ENCODE measurements around the gene ALK. TPM values are rescaled to one million over a fixed set of nuclear protein-coding genes. Genes with fewer than 3 reads are reported as not detected.

Gene ALK
- total RNA-seq, 1 experiment from 2014 or later = not detected

GRCh38 chr2:29504746-29505145 is 416.6 kb downstream of the ALK start:
- H2BK20ac ChIP-seq (ENCODE audit: low read depth, low read length, poor library complexity, severe bottlenecking) = no peak overlapping the region
- no peak overlapping the region for H4K91ac ChIP-seq (ENCODE audit: insufficient read length, low read depth, low read length)
- no peaks in the 10 kb centered on the region for H3K9me3 ChIP-seq (ENCODE audit: control insufficient read depth, low read depth, low read length)
- H2BK15ac ChIP-seq (ENCODE audit: low read depth, low read length) = no peak overlapping the region
- no peak overlapping the region for H3K23ac ChIP-seq (ENCODE audit: insufficient read length, low read depth, low read length)
- no peak overlapping the region for H2AFZ ChIP-seq (ENCODE audit: low read length)
- H3K4me2 ChIP-seq (ENCODE audit: insufficient read depth, insufficient read length, low read length) = no peak overlapping the region
- no peaks in the 10 kb centered on the region; the same call in 1 of the 2 replicates for H3K27me3 Mint-ChIP-seq (ENCODE audit: low read depth)
- H2AK5ac ChIP-seq (ENCODE audit: insufficient read length, low read length) = no peak overlapping the region
- H3K9me3 Mint-ChIP-seq = peaks cover 0 to 5% of the 10 kb centered on the region in 2 experiments; a peak in 1 of 5 replicates
- H3T11ph ChIP-seq (ENCODE audit: low read length) = no peak overlapping the region
- no peak overlapping the region for H3K18ac ChIP-seq (ENCODE audit: insufficient read length, low read depth, low read length)
- no peaks in the 10 kb centered on the region; a peak in 1 of 7 replicates for H3K36me3 Mint-ChIP-seq (ENCODE audit: insufficient read depth in 1 of 3, low read depth in 3 of 3)
- H3K4ac ChIP-seq (ENCODE audit: low read depth, low read length) = no peak overlapping the region
- no peaks in the 10 kb centered on the region; the same call in 1 of the 2 replicates for H3K4me1 ChIP-seq (ENCODE audit: insufficient read depth, low read length)
- H3K9ac ChIP-seq (ENCODE audit: extremely low read depth, insufficient read length, low read length) = no peak overlapping the region
- H3K79me2 ChIP-seq (ENCODE audit: insufficient read depth, low read length) = no peaks in the 10 kb centered on the region
- TF ChIP-seq, protein P1, sequence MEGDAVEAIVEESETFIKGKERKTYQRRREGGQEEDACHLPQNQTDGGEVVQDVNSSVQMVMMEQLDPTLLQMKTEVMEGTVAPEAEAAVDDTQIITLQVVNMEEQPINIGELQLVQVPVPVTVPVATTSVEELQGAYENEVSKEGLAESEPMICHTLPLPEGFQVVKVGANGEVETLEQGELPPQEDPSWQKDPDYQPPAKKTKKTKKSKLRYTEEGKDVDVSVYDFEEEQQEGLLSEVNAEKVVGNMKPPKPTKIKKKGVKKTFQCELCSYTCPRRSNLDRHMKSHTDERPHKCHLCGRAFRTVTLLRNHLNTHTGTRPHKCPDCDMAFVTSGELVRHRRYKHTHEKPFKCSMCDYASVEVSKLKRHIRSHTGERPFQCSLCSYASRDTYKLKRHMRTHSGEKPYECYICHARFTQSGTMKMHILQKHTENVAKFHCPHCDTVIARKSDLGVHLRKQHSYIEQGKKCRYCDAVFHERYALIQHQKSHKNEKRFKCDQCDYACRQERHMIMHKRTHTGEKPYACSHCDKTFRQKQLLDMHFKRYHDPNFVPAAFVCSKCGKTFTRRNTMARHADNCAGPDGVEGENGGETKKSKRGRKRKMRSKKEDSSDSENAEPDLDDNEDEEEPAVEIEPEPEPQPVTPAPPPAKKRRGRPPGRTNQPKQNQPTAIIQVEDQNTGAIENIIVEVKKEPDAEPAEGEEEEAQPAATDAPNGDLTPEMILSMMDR (conservative IDR thresholded peaks at IDR 0.05) = no peak
- H4K5ac ChIP-seq (ENCODE audit: insufficient read length, low read depth, low read length) = no peak overlapping the region
- no peak for DNase-seq
- no peak overlapping the region for H4K8ac ChIP-seq (replicated peaks; ENCODE audit: insufficient read length, low read depth, low read length)
- no peak overlapping the region for H3K27ac Mint-ChIP-seq
- H3K56ac ChIP-seq (ENCODE audit: insufficient read length, low read depth, low read length) = no peak overlapping the region
- H3K27ac ChIP-seq (ENCODE audit: insufficient read length, low read depth, low read length) = no peak overlapping the region
- no CpG with 5 or more reads among the region's 3 CpGs for WGBS (ENCODE audit: extremely low coverage, insufficient read length, low lambda C conversion rate)
- no peak overlapping the region for H2BK12ac ChIP-seq (ENCODE audit: insufficient read length, low read depth, low read length)
- H3K27me3 ChIP-seq (ENCODE audit: insufficient read depth, low read length) = no peaks in the 10 kb centered on the region
- no peaks in the 10 kb centered on the region for H4K20me1 ChIP-seq (ENCODE audit: control insufficient read depth, insufficient read depth, insufficient read length)
- H3K4me3 Mint-ChIP-seq = no peak overlapping the region
- no peak overlapping the region for H3K14ac ChIP-seq (ENCODE audit: insufficient read depth, low read length)
- no peak overlapping the region for H2BK5ac ChIP-seq (ENCODE audit: insufficient read length, low read length)
- no peaks in the 10 kb centered on the region for H3K23me2 ChIP-seq (ENCODE audit: insufficient read length, low read depth, low read length, poor library complexity, severe bottlenecking)
- no peak overlapping the region for H2BK120ac ChIP-seq (ENCODE audit: low read depth, low read length, poor library complexity, severe bottlenecking)
- peaks cover 7 to 9% of the 10 kb centered on the region in 2 experiments; a peak in 3 of 4 replicates for H3K4me1 Mint-ChIP-seq
- H3K79me1 ChIP-seq (ENCODE audit: insufficient read depth, low read depth, low read length, poor library complexity, severe bottlenecking) = no peaks in the 10 kb centered on the region
